Stimulated activated CD4-positive, alpha-beta T cell treated with anti-CD3 and anti-CD28 coated beads, TNF-alpha, amount 100 ng/mL, for 48 hours (primary cell): ENCODE results near the gene NPB.

Source experiments
- DNase-seq, 3 donors: peaks; one replicate each; pipeline ENCODE4 v3.0.0-alpha.2; 2020; ENCODE audit warnings: low read depth in 3 of 3

Gene NPB

DNA sequence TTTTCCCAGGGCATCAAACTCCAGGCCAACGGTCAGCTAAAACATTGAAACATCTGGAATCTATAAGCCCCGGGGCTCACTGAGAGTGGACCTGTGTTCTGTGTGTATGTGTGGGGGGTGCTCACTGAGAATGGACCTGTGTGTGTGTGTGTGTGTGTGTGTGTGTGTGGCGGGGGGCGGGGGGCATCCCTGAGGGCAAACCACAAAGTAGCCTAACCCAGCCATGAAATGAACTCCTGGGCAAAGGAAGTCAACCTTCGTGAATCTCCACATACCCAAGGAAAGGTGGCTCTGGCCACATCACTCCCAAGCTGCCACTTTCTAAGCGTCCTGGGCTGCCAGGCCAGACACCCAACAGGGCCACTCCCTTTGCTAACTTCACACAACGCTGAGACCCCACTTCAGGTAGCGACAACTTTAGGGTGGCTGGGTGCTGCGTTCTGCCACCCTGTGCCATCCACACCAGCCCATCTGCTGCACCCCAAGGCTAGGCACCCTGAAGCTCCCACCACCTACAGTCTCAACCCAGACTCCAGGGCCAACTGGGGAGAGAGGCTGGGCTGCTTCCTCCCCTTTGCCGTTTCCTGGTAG is 23.9 kb downstream of the NPB start:
- no peak for DNase-seq

DNA sequence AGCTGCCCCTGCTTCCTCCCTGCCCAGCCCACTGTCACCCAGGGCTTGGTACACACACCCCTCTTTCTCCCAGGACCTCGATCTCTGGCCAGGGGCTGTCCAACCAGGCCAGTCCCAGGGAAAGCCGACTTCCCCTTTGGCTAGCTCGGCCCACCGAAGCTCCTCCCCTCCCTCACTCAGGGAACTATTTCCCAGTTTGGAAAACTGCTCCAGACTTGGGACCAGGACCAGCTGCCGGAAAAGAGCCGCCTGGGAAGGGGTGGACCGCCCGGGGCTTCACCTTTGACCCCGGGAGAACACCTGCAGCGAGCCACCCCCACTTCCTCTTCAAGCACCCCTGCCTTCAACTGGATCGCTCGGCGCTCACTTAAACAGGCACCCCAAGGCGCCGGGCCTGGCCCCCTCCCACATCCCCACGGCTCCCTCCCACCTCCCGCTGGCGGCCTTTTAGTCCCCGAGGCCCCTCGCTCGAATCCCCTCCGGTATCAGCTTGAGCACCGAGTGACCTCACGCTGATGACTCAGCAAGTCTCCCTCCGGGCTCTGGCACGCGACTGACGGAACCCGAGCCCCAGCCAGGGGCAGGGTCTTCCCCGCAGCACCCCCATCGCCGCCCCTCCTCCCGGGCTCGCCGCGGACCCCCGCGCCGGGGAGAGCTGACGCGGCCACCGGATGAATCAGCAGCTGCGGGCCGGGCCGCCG is 24.6 kb downstream of the NPB start:
- peak in 2 of 3 donors; percentile 54 to 62 for DNase-seq

DNA sequence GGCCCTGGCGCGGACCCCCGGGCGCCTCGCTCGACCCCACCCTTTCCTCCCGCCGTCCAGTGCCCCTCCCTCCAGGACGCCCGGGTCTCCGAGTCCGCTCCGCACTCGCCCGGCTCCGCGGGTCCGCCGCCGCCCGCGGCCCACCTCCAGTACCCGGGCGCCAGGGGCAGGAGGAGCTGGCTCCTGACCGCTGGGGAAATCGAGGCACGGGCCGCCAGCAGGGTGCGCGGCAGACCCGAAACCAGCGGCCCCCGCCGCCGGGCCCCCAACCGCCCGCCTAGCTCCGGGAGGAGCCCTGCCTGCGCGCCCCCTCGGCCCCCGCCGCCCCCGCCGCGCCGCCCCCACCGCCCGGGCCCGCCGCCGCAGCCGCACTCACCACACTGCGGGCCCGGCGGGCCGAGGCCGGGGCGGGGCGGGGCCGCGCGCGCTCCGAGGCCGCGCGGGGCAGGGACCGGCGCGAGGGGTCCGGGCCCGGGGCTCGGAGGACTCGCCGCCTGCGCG is 25.2 kb downstream of the NPB start:
- no peak for DNase-seq

DNA sequence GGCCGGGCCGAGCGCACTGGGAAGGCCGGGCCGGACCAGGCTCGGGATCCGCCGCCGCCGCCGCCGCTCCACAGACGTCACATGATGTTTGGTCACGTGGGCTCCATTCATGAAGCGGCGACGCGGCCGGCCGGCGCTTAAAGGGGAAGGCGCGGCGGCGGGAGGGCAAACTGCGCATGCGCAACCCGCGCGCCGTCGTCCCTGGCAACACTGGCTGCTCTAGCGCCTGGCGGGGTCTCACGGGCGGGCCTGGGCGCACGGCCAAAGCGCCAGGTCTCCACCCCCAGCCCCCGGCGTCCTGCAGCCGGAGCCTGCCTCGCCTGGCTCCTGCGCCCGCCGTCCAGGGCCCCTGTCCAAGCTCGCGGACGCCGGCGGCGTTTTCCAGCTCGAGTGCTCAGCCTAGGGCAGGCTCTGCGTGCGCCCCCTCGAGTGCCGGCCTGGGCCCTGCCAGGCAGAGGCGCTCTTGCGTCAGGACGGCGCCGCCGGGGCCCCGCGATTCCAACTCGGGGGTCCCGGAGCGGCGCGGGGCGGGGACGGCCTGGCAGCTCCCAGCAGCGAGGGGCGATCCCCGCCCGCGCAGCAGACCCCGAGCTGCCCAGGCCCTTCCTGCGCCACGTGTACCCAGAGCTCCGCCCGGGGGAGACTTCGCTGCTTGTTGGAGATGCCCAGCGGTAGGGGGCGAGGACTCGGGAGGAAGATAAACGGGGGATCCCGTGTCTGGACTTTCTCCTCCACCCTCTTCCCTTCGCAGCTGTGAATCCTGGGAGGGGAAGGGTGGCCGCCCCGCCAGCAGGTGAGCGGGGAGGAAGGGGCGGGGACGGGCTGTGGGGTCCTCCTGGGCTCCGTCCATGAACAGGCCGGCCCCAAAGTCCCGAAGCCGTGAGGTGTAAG is 25.9 kb downstream of the NPB start, which contains the start of gene MAFG:
TSS of gene MAFG (minus strand) at position 83 of the 891 bp plus-strand sequence. CDS start 4,550 bp downstream, outside the sequence.
- peak; percentile 78 to 85 (median 79) for DNase-seq

DNA sequence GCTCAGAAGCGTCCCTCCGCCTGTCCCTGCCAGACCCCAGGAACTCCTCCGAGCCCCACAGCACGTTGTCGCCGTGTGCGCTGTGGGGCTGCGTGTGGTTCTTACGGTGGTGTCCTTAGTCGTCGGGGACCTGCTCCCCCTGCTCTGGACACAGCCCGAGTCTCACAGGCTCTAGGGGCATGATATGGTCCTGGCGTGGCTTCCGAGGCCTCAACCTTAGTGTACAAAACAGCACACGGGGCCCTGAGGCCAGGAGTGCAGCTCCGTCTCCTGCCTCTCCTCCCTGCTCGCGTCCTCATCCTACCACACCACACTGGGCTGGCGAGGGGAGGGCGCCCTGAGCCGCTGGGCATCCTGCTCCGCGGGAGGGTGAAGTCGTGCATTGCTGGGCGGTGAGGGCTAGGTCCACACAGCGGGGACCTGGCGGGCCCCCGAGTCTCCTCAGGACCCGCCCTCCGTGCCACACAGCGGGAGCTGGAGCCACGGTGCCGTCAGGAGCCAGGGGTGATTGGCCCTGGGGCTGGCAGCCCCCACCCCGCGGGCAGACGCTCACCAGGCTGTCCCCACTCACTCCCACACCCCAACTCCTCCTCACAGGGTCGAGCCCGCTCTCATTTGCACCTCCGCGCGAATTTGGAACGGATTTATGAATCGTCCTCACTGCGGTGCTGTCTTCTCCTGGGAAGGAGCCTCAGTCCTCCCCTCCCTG is 26.7 kb downstream of the NPB start:
- no peak for DNase-seq

DNA sequence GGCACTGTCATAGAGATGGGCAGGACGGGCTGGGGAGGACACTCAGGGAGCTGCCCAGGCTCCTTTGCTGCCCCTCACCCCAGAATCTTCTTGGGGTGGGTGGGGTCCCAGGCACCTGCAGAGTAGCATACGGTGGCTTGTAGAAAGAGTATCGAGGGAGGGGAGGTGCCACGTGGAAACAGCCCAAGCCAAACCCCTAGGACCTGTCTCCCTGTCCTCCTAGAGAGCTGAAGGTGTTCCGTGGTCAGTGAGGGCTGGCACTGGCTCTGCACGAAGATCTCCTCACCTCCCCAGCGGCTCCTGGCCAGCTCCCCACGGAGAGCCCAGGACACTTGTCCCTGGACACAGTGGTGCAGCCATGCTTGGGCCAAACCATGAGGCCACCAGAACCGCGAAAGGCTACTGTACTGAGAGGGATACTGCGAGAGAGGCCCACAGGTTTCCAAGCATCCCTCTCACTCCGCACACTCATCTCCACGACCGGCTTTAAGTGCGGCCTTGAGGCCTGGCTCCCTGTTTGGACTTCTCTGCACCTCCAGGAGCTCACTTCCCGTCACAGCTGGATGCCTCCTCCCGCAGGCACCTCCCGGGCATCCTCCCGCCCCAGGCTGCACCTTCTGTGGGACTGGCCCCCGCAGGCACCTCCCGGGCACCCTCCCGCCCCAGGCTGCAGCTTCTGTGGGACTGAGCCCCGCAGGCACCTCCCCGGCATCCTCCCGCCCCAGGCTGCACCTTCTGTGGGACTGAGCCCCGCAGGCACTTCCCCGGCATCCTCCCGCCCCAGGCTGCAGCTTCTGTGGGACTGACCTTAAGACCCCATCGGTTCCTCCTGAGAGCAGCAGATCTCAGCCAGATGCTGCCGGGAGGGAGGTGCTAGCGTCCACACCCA is 27.5 kb downstream of the NPB start:
- DNase-seq = no peak

DNA sequence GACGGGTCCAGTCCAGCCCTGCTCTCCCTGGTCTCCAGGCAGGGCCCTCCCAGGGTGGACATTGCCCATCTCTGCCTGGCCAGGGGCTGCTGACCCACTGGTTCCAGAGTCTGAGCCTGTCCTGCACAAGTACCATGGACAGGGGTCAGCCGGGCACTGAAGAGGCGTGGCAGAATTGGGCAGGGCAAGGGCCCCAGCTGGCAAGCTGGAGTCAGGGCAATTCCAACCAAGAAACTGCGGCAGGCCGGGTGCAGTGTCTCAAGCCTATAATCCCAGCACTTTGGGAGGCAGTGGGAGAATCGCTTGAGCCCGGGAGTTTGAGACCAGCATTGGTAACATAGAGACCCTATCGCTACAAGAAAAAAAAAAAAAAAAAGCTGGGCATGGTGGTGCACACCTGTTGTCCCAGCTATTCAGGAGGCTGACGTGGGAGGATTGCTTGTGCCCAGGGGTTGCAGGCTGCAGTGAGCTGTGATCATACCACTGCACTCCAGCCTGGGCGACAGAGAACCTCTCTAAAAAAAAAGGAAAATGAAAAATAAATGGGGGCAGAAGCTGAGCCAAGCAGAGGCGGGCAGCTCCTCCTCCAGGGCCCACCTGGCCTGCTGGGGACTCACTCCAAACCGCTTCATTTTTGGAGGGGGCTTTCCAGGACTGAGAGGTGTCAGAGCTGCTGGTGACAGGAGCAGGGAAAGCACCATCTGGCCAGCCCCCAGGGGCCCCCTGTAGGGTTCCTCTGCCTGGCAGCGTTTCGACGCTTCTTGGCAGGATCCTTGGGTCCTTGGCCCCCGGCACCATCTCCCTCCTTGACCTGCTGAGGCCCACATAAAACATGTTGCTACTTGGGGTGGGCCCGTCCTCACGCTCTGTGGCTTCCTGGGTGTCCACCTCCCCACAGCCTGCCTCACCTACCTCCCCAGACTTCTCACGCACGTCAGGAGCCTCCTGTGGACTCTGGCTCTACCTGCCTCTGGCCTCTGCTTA is 28.4 kb downstream of the NPB start:
- DNase-seq = no peak

DNA sequence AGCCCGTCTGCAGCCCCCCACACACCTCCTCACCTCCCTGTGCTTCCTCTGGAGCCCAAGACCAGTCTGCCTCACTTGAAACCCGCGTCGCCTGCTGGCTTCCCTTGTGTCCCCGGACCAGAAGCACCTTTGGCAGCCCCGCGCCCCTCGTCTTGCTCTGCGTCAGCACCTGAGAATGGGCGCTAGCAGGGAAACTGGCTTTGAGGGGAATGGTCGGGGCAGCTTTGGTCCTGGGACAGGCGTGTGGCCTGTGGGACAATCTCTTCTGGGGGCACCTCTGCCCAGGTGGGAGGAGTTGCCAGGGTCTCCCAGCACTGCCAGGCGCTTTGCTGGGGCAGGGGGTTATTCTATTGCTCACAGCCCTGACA is 29.1 kb downstream of the NPB start:
- no peak for DNase-seq

DNA sequence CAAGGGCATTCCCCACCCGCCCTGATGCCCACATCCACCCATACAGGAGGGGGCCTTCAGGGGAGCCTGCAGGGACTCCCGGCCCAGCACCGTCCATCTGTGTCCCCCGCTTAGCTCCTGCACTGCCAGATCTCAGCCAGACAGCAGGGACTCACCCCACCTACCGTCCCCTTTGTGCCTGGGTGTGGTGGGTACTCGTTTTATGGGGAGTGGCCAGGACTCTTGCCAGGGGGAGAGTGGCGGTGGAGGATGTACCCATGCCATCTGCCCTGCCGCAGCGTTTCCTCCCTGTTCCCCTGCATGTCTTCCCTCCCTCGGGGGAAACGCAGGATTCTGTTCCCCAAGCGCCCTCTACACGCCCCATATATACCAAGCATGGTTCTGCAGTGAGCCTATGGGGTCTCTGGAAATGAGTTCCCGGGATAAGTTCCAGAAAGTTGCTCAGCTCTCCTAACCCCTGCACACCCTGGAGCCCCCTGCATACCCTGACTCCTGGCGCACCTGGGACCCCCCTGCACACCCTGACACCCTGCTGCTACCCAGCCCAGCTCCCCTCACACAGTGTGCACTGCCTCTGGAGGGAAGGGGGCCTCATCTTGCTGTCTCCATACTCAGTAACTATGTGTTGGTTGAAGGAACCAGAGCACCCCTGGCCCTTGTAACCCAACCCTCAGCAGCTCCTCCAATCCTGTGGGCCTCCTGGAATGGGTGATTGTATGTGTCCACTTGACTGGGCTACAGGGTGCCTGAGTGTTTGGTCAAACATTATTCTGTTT is 29.7 kb downstream of the NPB start:
- no peak for DNase-seq

DNA sequence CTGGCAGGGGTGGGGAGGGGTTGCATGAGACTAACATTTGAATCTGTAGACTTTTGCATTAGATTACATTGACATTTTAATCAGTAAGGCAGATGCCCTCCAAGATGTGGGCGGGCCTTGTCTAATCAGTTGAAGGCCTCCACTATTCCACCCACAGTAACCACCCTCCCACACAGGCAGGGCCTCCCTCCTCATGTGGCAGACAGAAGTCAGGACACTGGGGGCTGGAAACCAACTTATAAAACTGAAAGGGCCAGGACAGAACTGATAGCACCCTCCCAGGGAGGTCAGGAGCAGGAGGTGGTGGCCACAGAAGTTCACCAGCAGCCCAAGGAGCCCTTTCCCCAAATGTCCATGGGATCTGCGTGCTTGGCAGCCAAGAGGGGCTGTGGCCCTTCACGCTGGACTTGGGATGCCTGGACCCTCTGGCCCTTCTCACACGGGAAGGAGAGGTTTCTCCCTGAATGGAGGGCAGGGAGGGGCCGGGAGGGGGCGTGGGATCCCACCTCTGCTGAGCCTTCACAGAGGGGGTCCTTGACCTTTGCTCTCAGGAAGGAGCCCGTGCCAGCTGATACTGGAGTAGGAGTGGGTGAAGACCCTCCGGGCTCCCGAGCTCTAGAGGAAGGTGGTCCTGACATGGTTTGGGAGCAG is 30.4 kb downstream of the NPB start:
- no peak for DNase-seq

DNA sequence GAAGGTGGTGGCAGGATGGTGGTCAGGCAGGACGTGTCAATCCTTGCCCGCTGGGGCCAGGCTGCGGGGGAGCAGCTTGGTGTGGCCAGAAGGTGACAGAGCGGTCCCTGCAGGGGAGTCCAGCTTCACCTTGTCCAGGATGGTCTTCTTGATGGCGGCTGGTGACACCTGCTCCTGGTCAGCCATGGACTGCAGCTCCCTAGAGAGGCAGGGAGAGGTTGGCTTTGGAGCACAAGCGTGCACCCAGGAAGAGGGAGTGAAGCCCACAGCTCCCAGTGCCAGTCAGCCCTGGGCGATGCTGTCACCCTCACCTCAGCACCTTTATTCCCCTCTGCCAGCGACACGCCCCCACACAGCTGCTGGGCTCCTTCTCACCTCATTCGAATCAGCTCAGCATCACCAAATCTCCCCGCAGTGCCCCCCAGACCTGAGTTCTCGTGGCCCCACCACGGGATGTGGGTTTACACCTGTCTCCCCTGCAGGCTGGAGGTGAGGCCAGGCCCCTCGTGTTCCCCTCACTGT is 31.2 kb downstream of the NPB start:
- DNase-seq = no peak

DNA sequence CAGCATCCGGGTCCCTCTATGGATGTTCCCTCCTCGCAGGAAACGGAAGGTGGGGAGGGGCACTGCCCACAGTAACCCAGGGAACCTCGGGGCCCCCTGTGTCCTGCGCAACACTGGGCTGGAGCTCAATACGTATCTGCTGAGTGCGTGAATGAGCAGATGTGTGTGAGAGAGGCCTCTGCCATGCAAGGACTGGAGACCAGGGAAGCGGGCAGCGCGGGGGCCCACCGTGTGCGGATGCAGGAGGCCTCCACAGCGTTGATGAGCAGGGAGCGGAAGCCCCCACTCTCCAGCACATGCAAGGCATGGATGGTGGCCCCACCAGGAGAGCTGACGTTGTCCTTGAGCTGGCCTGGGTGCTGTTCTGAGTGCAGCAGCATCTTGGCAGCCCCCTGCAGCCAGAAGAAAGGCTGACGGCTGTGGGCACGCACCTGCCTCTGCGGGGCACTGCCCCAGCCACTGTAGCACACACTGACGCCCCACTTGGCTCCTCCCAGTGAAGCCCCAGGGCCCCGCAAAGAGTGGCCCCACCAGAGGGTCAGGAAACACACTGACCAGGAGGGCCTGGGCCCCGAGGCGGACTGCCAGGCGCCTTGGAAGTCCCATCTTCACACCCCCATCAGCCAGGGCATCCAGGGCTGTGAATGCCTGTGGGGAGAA is 32.2 kb downstream of the NPB start:
- no peak for DNase-seq

DNA sequence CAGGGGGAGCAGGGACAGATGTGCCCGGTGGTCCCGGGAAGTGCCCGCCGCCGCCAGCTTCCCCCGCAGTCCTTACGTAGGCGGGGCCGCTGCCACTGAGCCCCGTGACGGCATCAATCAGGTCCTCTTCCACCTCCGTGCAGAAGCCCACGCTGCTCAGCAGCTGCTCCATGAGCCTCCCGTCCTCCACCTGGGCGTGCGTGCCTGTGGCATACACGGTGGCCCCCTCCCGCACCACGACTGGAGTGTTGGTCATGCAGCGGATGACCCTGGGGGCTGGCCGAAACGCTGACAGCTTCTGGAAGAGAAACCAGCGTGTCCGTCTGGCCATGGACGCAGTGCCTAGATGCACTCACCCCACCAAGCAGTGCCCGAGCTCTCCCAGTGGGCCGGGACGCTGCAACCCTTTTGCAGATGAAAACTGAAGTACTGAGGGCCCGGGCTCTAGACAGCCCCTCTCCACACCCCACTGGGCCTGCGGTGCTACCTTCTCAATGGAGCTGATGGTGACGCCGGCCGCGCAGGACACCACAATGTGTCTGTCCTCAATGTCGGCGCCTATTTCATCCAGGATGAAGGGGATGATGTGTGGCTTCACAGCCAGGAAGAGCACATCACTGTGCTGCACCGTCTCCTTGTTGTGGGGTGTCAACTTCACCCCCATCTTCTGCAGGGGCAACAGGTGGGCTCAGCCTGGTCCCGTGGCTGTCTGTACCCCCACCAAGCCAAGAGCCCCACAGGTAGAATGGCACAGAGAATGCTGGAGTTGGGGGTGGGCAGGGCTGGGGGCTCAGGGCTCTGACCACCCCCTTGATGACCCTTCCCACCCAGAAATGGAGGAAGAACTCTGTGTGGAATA is 33.0 kb downstream of the NPB start:
- no peak for DNase-seq

DNA sequence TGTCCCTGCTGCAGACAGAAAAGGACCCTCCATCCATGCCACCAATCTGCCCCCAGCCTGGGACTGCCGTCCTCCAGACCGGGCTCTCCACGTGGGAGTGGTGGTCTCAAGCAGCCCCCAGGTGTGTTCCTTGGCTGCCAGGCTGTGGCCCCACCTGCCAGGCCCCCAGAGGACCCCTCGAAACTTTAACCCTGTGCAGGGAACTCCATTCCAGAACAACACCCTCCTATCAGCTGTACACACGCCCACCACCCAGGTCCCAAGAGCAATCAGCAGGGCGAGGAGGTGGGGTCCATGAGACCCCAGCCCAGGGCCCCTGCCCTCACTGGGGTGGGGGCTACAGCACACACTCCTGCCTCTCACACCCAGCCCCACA is 33.7 kb downstream of the NPB start:
- DNase-seq = no peak

DNA sequence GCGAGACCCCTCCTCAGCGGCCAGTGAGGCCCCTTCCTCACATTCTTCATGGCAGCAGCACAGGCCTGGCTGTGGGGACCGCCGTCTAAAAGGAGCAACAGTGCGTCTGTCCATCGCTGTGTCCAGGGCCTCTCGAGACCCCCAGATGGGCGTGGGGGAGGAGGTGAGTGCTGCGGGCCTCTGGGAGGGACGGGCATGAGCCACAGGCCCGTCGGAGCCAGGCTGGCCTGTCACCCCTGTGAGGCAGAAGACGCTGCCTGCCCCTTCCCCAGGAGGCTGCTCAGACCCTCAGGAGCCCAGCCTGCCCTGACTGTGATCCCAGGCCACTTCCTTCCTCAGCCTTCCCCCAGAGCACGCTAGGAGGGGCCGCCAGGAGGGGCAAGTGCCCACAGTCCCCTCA is 37.2 kb downstream of the NPB start:
- DNase-seq = no peak

DNA sequence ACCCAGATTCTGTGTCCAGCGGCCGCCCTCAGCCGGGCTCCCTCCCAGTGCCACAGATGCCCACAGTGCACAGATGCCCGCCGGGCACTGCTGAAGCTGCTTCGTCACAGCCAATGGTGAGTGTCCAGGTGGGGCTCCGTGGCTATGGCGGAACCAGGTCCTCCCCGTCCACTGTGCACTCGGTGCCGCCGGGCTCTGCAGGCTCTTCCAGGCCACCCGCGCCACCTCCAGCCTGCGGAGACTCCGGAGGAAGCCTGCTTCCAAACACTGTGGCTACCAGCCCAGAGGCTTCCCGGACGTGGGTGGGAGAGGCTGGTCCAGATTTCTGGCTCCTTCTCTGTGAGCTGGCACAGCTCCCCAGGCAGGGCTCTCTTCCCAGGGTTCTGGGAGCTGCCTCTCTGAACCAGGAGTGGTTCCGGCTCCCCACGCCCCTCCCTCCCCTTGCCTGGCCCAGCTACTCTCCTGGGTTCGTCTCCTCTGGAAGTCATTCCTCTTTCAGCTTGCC is 37.9 kb downstream of the NPB start:
- DNase-seq = no peak
